G401 (cell line): ENCODE measurements around the gene LPIN1. TPM values are rescaled to one million over a fixed set of nuclear protein-coding genes. Genes with fewer than 3 reads are reported as not detected.

Source experiments
- DNase-seq: peaks from one replicate; pipeline ENCODE4 v3.0.0-alpha.2; 2015; ENCODE audit warnings: low spot score
- in situ Hi-C: cut with HindIII; loops from 2 replicates; pipeline ENCODE4 v1.10.0; 2016; ENCODE audit warnings: low sequenced_read_pairs, mixed read lengths
- total RNA-seq: library from RNA; depleted of rRNA; stranded (reverse); fragments of >200 nt; shearing (Covaris generic); gene quantifications from 2 replicates; pipeline ENCODE4 v1.2.3, GENCODE V29; 2014

The LPIN1 gene
- total RNA-seq, 1 experiment from 2014 or later, result 30.4 TPM

GRCh38 chr2:11773747-11774525 lies 27.5 kb downstream of the LPIN1 start:
- in situ Hi-C loops, result no loop called here

DNA sequence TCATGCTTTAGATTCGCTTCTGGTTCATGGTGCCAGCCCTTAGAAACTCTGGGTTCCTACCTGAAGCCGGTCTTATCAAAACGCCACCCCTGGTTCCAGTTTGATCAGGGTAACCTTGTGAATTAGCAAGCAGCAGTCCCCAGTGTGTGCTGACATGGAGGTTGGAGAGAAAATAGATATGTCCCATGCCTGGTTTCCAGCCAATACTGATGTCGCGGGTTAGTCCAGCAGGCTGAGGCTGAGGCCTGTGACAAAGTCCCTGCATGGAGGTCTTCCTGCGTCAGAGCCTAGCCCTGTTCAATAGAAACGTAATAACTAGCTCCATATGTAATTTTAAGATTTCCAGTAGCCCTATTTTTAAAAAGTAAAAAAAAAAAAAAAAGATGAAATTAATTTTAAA lies 28.2 kb downstream of the LPIN1 start:
- in situ Hi-C loops, result no loop called here
- DNase-seq, result no peak

More at GRCh38 chr2:11773747-11774525, 27.5 kb downstream of the LPIN1 start:
- DNase-seq, result no peak

DNA sequence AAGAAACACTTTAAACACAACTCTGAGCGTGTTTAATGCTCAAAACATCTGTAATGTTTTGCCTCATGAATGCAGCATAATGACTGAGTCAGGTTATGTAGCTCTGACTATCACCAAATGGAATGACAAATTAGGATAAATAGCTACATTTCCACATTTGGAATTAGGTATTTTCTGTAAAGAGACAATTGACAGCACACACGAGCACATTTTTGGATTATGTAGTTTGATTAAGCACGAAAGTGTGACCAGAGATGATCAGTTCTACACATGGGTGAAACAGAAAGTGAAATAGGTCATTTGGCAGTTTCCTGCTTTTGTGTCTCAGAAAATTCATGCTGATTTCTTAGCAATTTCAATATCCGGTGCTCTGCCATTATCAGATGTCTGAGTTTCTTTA lies 29.0 kb downstream of the LPIN1 start:
- DNase-seq, result no peak

GRCh38 chr2:11777066-11777782 lies 30.8 kb downstream of the LPIN1 start:
- in situ Hi-C loops, result loop anchor here (25.0 kb wide), 1 partner anchor 90 kb away; no protein-coding TSS in a partner anchor
- no peak for DNase-seq

More for the DNA sequence above, 29.0 kb downstream of the LPIN1 start:
- in situ Hi-C loops, result loop anchor here (25.0 kb wide), 1 partner anchor 88 kb away; no protein-coding TSS in a partner anchor

GRCh38 chr2:11777886-11778415 lies 31.5 kb downstream of the LPIN1 start:
- in situ Hi-C loops, result loop anchor here (25.0 kb wide), 1 partner anchor 91 kb away; no protein-coding TSS in a partner anchor
- DNase-seq, result no peak

DNA sequence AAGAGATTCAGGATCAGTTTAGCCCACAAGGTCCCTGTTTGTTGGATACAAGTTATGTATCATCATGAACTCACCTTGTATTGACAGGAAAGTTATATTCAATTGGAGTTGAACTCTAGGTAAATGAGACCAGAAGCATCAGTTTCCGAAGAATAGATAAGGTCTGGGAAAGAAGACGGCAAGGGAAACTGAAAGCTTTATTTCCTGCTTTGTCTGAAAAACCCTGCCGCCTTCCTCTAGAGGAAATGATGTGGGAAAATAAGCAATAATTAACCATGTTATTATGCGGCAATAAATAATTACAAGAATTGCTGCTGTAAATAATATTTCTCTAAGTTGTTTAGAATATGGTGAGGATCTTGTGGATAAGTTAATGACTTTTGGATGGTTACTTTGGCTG lies 32.0 kb downstream of the LPIN1 start:
- DNase-seq, result no peak
- in situ Hi-C loops, result loop anchor here (25.0 kb wide), 1 partner anchor 91 kb away; no protein-coding TSS in a partner anchor

DNA sequence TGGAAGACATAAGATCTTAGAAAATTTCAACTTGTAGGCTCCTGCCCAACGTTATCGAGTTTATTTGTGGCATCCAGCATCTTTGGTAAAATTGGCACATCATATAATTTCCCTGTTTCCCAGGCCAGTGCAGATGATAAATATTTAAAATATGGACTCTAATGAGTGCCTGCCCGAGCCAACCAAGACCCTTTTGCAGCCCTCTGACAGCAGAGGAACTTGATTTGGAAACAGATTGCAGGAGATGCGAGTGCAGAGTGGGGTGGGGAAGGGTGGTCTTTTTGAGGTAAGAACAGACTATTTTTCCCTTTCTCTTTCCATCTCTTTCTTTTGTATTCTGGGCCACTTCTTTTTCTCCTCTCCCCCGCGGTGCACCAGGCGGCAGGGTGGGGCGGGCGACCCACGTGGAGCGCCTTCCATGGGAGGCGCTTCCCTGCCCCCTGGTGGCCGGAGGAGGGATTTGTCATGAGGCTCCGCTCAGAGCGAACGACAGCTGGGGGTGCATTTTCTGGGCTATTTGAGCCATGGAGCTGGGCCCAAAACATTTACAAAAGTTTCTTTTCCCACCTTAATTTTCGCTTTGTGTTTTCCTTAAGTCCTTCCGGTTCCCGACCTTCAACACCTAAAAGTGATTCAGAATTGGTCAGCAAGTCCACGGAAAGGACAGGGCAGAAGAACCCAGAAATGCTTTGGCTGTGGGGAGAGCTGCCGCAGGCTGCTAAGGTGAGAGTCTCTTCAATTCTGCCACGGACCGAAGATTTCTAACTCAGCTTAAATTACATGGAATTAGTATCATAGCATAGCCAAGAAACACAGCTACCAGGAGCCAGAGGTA lies 32.7 kb downstream of the LPIN1 start:
- in situ Hi-C loops, result loop anchor here (25.0 kb wide), 1 partner anchor 92 kb away; no protein-coding TSS in a partner anchor
- peak; percentile 82 for DNase-seq

DNA sequence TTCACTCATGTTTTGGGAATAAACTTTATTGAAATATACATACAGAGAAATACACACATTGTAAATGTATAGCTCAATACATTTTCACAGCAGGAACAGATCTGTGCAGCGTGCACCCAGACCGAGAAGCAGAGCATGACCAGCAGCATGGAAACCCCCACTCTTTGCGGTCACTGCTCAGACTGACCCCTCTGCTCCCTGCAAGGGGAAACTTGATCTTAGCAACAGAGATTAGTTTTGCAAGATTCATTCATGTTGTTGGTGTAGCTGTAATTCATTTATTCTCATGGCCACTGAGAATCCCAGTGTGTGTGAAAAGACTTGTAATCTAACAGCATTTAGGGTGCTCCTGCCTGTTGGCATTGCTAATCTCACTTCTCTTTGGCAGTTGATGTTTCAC lies 35.2 kb downstream of the LPIN1 start:
- no peak for DNase-seq
- in situ Hi-C loops, result loop anchor here (25.0 kb wide), 1 partner anchor 94 kb away; no protein-coding TSS in a partner anchor

GRCh38 chr2:11784280-11784679 lies 37.8 kb downstream of the LPIN1 start:
- no peak for DNase-seq
- in situ Hi-C loops, result loop anchor here (25.0 kb wide), 1 partner anchor 97 kb away; no protein-coding TSS in a partner anchor

DNA sequence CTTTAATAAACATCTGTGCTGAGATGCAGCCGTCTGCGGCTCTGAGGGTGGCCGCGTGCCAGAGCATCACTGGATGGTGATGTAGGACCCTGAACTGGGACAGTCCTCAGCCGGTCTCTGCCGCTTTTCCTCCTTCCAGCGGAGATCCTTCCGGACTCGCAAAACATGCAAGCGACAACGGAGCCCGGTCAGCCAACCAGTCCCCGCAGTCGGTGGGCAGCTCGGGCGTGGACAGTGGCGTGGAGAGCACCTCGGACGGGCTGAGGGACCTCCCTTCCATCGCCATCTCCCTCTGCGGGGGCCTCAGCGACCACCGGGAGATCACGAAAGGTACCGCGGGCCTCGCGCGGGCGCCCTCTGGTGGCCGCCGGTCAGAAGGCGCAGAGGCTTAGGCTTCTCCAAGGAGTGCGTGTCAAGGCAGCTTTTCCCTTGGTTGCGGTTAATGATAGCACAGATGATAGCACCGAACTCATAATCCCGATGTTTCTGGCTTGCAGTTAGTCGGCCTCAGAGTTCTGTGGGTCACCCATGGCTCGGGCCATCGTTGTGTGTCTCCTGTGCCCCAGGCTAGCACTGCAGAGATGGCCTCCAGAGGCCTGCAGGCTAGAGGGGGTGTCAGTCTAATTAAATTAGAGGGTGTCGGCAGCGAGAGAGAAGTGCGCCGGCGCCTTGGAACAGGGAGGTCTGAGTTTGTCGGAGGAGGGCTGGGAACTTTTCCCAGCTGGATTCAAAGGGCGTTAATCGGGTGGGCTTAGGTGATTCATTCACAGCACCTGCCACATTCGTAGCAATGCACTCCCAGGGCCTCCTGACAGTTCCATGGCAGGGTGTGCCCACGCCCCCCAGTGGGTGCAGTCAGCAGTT lies 38.5 kb downstream of the LPIN1 start:
- peak; percentile 47 for DNase-seq

DNA sequence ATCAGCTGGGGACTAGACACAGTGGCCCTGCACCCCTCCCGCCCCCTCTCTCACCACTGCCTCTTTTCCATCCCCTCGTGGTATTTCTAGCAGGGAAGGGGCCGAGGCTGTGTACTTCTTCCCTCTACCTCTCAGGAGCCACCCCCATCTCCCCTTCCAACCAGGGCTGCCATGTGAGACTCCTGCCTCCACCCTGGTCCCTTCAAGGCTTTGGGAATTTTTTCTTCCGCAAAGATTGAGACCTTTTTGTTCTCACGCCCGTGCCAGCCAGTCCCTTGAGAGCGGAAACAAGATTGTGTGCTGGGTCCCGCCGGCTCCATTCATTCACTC lies 39.1 kb downstream of the LPIN1 start:
- in situ Hi-C loops, result loop anchor here (25.0 kb wide), 1 partner anchor 98 kb away; no protein-coding TSS in a partner anchor
- no peak for DNase-seq

More for the DNA sequence above, 38.5 kb downstream of the LPIN1 start:
- in situ Hi-C loops, result loop anchor here (25.0 kb wide), 1 partner anchor 98 kb away; no protein-coding TSS in a partner anchor

DNA sequence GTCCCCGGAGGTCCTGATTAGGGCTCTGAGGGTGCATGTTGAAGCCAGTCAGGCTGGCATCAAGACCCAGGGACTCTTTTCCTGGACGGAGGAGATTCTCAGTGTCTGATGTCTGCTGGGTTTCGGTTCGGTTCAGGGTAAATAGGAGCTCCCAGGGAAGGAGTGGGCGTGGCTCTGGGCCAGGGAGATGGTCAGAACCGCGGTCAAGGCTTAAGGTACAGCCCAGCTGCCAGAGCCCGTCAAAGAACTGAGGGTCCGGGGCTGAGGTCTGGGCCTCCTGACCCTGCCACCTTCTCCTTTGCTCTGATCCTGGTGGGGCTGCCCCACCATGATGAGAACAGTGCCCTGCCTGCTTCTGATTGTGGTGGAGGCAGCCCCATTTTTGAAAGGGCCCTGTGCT lies 39.8 kb downstream of the LPIN1 start:
- DNase-seq, result no peak
- in situ Hi-C loops, result loop anchor here (25.0 kb wide), 1 partner anchor 99 kb away; no protein-coding TSS in a partner anchor

- in situ Hi-C loops, result loop anchor here (25.0 kb wide), 1 partner anchor 99 kb away; no protein-coding TSS in a partner anchor
These were observed 40.2 kb downstream of the LPIN1 start for GRCh38 chr2:11786592-11786991.

GRCh38 chr2:11787991-11788390 lies 41.6 kb downstream of the LPIN1 start:
- in situ Hi-C loops, result loop anchor here (25.0 kb wide), 1 partner anchor 101 kb away; no protein-coding TSS in a partner anchor
- no peak for DNase-seq

More at GRCh38 chr2:11786592-11786991, 40.2 kb downstream of the LPIN1 start:
- no peak for DNase-seq

DNA sequence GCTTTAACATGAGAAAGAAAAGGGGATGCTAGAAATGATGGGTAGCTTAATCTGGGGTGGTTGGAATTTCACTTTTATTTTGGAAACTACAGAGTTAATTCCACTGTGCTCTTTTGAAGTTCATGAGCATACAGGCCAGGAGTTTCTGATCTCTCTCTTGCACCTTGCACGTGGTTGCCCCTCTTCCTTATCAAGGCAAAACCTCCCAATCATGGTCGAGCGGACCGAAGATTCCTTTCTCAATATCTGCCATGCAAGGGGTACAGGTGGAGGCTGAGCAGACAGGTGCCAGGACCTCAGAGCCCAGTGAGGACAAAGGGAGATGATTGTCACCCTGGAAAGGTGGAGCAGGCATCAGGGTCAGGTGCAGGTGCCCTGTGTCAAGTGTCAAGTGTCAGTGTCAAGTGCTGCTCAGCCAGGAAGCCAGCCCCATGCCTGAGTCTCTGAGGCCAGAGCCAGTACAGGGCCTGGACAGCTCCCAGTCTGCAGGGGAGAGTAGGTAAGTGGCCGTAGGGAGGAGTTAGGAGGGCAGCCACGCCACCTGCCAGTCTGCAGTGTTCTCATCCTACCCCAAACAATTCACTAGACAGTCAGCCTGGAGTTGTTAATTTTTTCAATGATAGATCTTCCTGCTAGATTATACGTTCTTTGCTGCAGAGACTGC lies 42.2 kb downstream of the LPIN1 start:
- in situ Hi-C loops, result loop anchor here (25.0 kb wide), 1 partner anchor 101 kb away; no protein-coding TSS in a partner anchor
- no peak for DNase-seq

DNA sequence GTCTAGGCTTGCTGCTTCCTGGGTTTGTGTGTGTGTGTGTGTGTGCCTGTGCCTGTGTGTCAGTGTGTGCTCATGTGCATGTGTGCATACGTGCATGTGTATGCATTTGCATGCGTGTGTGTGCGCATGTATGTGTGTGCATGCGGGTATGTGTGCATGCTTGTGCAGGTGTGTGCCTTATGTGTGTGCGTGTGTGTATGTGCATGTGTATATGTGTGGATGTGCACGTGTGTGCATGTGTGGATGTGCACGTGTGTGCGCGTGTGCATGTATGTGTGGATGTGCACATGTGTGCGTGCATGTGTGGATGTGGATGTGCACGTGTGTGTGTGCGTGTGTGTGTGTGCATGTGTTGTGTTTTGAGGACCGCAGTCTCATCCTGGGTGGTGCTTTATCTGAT lies 42.8 kb downstream of the LPIN1 start:
- no peak for DNase-seq
- in situ Hi-C loops, result loop anchor here (25.0 kb wide), 1 partner anchor 102 kb away; no protein-coding TSS in a partner anchor

DNA sequence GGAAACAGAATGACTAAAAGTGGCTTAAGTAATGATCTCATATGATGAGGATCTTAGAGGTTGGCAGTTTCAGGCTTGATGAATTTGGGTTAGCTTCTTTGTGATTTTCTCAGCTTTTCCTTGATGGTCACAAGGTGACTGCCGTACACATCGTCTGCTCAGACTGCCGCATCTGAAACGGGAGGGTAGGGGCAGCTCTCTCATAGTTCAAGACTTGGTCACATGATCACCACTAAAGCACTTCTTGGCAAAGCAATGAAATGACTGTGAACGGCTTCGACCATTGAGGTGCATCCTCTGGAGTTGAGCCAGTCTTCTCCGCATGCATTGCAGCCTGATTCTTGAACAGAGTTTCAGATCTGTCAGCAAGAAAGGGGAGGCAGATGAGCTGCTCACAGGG lies 43.8 kb downstream of the LPIN1 start:
- in situ Hi-C loops, result loop anchor here (25.0 kb wide), 1 partner anchor 103 kb away; no protein-coding TSS in a partner anchor

More for the DNA sequence above, 43.8 kb downstream of the LPIN1 start:
- peak; percentile 34 for DNase-seq
